ENCODE results near the gene MDH2.
"Not testable (repeated sequence)": the region's sequence is repeated elsewhere in the genome, so short reads cannot be mapped to it uniquely, and the experiment has no call there.

The MDH2 gene

DNA sequence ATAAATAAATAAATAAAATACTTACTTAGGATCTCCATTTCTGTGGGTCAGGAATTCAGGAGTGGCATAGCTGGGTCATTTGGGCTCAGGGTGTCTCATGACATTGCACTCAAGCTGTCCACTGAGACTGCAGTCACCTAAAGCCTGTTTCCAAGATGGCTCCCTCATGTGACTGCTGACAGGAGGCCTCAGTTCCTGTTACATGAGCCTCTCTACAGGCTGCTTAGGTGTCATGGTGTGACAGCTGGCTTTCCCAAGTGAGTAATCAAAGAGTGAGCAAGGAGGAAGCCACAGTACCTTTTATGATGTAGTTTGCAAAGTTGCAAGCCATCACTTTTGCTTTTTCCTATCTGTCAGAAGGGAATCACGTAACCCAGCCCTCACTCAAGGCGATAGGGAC, 55.9 kb downstream of the MDH2 start:
- not testable (repeated sequence) for H3K9ac ChIP-seq (ENCODE audit: low read length); DNase-seq; H3K27ac ChIP-seq (ENCODE audit: low read depth, low read length); H3K4me3 ChIP-seq (ENCODE audit: low read depth, low read length); H2BK12ac ChIP-seq (ENCODE audit: low read length); H4K12ac ChIP-seq (ENCODE audit: low read depth, low read length); H2AFZ ChIP-seq (ENCODE audit: insufficient read depth, low read length, poor library complexity); H3K79me1 ChIP-seq (ENCODE audit: low read length); H4K91ac ChIP-seq (ENCODE audit: low read depth, low read length); H3K9me3 ChIP-seq (ENCODE audit: insufficient read depth, low read depth, low read length); H2BK120ac ChIP-seq (ENCODE audit: insufficient read depth, low read length, poor library complexity); H3K4me2 ChIP-seq (ENCODE audit: low read length); H4K8ac ChIP-seq (ENCODE audit: low read depth, low read length); H3K14ac ChIP-seq (ENCODE audit: low read length); H2AK5ac ChIP-seq (ENCODE audit: low read length); H2BK5ac ChIP-seq (ENCODE audit: low read depth, low read length, poor library complexity); H3K23ac ChIP-seq (ENCODE audit: low read length); H3K27me3 ChIP-seq (ENCODE audit: insufficient read depth, low read length); H3K36me3 ChIP-seq (ENCODE audit: control insufficient read depth in 1 of 2, insufficient read depth in 2 of 2, low read length in 2 of 2); H3K4me1 ChIP-seq (ENCODE audit: control insufficient read depth in 1 of 2, insufficient read depth in 2 of 2, low read length in 2 of 2); H3K79me2 ChIP-seq (ENCODE audit: control insufficient read depth, insufficient read depth, low read length, poor library complexity); H3K18ac ChIP-seq (ENCODE audit: low read length); H3K4ac ChIP-seq (ENCODE audit: low read depth, low read length)
- WGBS (ENCODE audit: extremely low coverage, insufficient coverage, insufficient read length), result no CpG with 5 or more reads among the region's 2 CpGs

DNA sequence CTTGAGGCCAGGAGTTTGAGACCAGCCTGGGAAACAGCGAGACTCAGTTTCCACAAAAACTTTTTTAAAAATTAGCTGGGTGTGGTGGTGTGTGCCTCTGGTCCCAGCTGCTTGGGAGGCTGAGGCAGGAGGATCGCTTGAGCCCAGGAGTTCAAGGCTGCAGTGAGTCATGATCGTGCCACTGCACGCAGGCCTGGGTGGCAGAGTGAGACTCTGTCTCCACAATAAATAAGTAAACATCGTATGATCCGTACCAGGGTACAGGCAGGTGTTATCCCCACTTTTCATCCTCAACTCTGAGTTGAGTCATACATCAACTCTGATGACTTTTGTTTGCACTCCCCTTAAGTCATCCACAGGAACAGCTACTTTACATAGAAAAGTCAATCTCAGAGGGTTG, 58.2 kb downstream of the MDH2 start:
- no CpG with 5 or more reads among the region's 6 CpGs for WGBS (ENCODE audit: extremely low coverage, insufficient coverage, insufficient read length)
- H4K12ac ChIP-seq (ENCODE audit: low read depth, low read length); H3K4me3 ChIP-seq (ENCODE audit: low read depth, low read length); H2BK120ac ChIP-seq (ENCODE audit: insufficient read depth, low read length, poor library complexity); H3K4ac ChIP-seq (ENCODE audit: low read depth, low read length); H3K27ac ChIP-seq (ENCODE audit: low read depth, low read length); H2AK5ac ChIP-seq (ENCODE audit: low read length); H2AFZ ChIP-seq (ENCODE audit: insufficient read depth, low read length, poor library complexity); DNase-seq; H3K14ac ChIP-seq (ENCODE audit: low read length); H2BK12ac ChIP-seq (ENCODE audit: low read length); H3K4me1 ChIP-seq (ENCODE audit: control insufficient read depth in 1 of 2, insufficient read depth in 2 of 2, low read length in 2 of 2); H3K18ac ChIP-seq (ENCODE audit: low read length); H3K4me2 ChIP-seq (ENCODE audit: low read length); H3K79me1 ChIP-seq (ENCODE audit: low read length); H2BK5ac ChIP-seq (ENCODE audit: low read depth, low read length, poor library complexity); H3K9me3 ChIP-seq (ENCODE audit: insufficient read depth, low read depth, low read length); H3K27me3 ChIP-seq (ENCODE audit: insufficient read depth, low read length); H3K23ac ChIP-seq (ENCODE audit: low read length); H3K9ac ChIP-seq (ENCODE audit: low read length); H3K36me3 ChIP-seq (ENCODE audit: control insufficient read depth in 1 of 2, insufficient read depth in 2 of 2, low read length in 2 of 2); H3K79me2 ChIP-seq (ENCODE audit: control insufficient read depth, insufficient read depth, low read length, poor library complexity); H4K8ac ChIP-seq (ENCODE audit: low read depth, low read length); H4K91ac ChIP-seq (ENCODE audit: low read depth, low read length): not testable (repeated sequence)

DNA sequence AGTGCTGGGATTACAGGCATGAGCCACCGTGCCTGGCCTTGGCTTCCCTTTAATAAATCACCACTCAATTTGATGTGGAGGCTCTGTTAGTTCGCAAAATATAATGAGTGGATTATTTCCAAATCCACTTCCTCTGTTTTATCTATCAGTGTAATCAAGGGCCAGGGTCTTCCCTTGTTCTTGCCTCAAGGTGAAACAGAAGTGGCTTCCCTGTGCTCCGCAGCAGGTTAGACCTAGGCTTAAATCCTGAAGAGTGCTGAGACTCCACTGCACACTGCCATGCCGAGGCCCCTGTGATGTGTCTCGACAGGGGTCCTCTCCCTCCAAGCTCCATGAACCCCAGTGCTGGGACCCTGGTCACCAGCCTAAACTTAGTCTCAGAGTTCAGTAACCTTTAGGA, 59.0 kb downstream of the MDH2 start:
- peaks cover 0 to 5% of the 10 kb centered on the region in 2 experiments for H3K4me1 ChIP-seq (ENCODE audit: control insufficient read depth in 1 of 2, insufficient read depth in 2 of 2, low read length in 2 of 2)
- H4K91ac ChIP-seq (ENCODE audit: low read depth, low read length), result peak overlapping the region; percentile 32
- H3K27me3 ChIP-seq (ENCODE audit: insufficient read depth, low read length), result no peaks in the 10 kb centered on the region
- no peaks in the 10 kb centered on the region for H3K79me2 ChIP-seq (ENCODE audit: control insufficient read depth, insufficient read depth, low read length, poor library complexity)
- no peak overlapping the region for H4K8ac ChIP-seq (ENCODE audit: low read depth, low read length)
- H3K4me3 ChIP-seq (ENCODE audit: low read depth, low read length), result no peak overlapping the region
- no peak overlapping the region for H2AK5ac ChIP-seq (ENCODE audit: low read length)
- no peaks in the 10 kb centered on the region for H3K9me3 ChIP-seq (ENCODE audit: insufficient read depth, low read depth, low read length)
- H2BK12ac ChIP-seq (ENCODE audit: low read length), result no peak overlapping the region
- H3K36me3 ChIP-seq (ENCODE audit: control insufficient read depth in 1 of 2, insufficient read depth in 2 of 2, low read length in 2 of 2), result no peaks in the 10 kb centered on the region
- no peak overlapping the region for H3K18ac ChIP-seq (ENCODE audit: low read length)
- DNase-seq, result no peak
- no CpG with 5 or more reads among the region's 5 CpGs for WGBS (ENCODE audit: extremely low coverage, insufficient coverage, insufficient read length)
- H3K27ac ChIP-seq (ENCODE audit: low read depth, low read length), result no peak overlapping the region
- no peak overlapping the region for H2BK5ac ChIP-seq (ENCODE audit: low read depth, low read length, poor library complexity)
- H3K9ac ChIP-seq (ENCODE audit: low read length), result no peak overlapping the region
- no peak overlapping the region for H3K4ac ChIP-seq (ENCODE audit: low read depth, low read length)
- no peak overlapping the region for H3K23ac ChIP-seq (ENCODE audit: low read length)
- no peak overlapping the region for H2AFZ ChIP-seq (ENCODE audit: insufficient read depth, low read length, poor library complexity)
- H3K4me2 ChIP-seq (ENCODE audit: low read length), result no peak overlapping the region
- H3K14ac ChIP-seq (ENCODE audit: low read length), result no peak overlapping the region
- no peak overlapping the region for H4K12ac ChIP-seq (ENCODE audit: low read depth, low read length)
- no peak overlapping the region for H2BK120ac ChIP-seq (ENCODE audit: insufficient read depth, low read length, poor library complexity)
- peaks cover 3% of the 10 kb centered on the region for H3K79me1 ChIP-seq (ENCODE audit: low read length)

DNA sequence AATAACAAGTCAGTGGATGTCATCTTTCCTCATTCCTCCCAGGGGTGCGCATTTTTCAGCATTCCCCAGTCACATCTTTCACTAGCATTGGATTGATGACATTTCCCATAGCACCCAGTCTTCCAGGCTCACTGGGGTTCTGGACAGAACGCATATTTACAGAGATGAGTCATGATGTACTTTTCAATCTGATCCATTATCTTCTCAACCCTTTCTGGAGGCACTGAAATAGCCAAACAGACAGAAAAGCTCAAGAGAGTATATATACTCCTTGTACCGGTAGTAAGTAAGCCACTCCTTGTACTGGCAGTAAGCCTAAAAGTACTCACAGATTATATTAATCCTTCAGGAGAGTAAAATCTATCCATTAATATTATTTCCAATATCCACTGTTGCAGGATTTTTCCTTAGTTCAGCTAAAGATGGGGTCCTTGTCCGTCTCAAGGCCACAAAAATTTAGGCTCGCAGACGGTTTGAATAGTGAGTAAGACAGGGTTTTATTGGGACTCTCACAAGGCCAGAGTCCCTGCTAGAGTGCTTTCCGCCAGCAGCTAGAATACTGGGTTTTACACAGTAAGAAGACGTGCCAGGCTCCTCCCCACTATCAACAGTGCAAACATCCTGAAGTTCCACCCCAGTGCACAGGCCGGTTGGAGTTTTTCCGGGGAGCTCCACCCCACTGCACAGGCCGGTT, 60.8 kb downstream of the MDH2 start:
- Histone ChIP-seq H3K9ac (ENCODE audit: low read length) (no peak overlapping the region), H2AK5ac (ENCODE audit: low read length) (no peak overlapping the region), H3K27ac (ENCODE audit: low read depth, low read length) (peak overlapping the region; percentile 61), H4K12ac (ENCODE audit: low read depth, low read length) (no peak overlapping the region), H3K4ac (ENCODE audit: low read depth, low read length) (no peak overlapping the region), H4K91ac (ENCODE audit: low read depth, low read length) (no peak overlapping the region), H3K27me3 (ENCODE audit: insufficient read depth, low read length) (no peaks in the 10 kb centered on the region), H3K9me3 (ENCODE audit: insufficient read depth, low read depth, low read length) (no peaks in the 10 kb centered on the region), H3K4me2 (ENCODE audit: low read length) (no peak overlapping the region), H3K4me3 (ENCODE audit: low read depth, low read length) (no peak overlapping the region), H3K18ac (ENCODE audit: low read length) (no peak overlapping the region), H4K8ac (ENCODE audit: low read depth, low read length) (no peak overlapping the region), H3K23ac (ENCODE audit: low read length) (no peak overlapping the region), H3K79me1 (ENCODE audit: low read length) (peaks cover 3% of the 10 kb centered on the region), H2BK120ac (ENCODE audit: insufficient read depth, low read length, poor library complexity) (peak overlapping the region; percentile 58), H2BK12ac (ENCODE audit: low read length) (peak overlapping the region; percentile 81), H2BK5ac (ENCODE audit: low read depth, low read length, poor library complexity) (peak overlapping the region; percentile 57), H3K4me1 (ENCODE audit: control insufficient read depth in 1 of 2, insufficient read depth in 2 of 2, low read length in 2 of 2) (peaks cover 0 to 5% of the 10 kb centered on the region in 2 experiments), H3K79me2 (ENCODE audit: control insufficient read depth, insufficient read depth, low read length, poor library complexity) (no peaks in the 10 kb centered on the region), H3K36me3 (ENCODE audit: control insufficient read depth in 1 of 2, insufficient read depth in 2 of 2, low read length in 2 of 2) (no peaks in the 10 kb centered on the region), H3K14ac (ENCODE audit: low read length) (no peak overlapping the region), H2AFZ (ENCODE audit: insufficient read depth, low read length, poor library complexity) (peak overlapping the region; percentile 33)
- no peak for DNase-seq
- no CpG with 5 or more reads among the region's 11 CpGs for WGBS (ENCODE audit: extremely low coverage, insufficient coverage, insufficient read length)
